Liver (tissue), 9 donors: ENCODE data around the gene FLNC. TPM values are rescaled to one million over a fixed set of nuclear protein-coding genes. Genes with fewer than 3 reads are reported as not detected.

Experiments
- DNase-seq: peaks from one replicate; pipeline ENCODE4 v3.0.0-alpha.2; 2017; ENCODE audit warnings: low spot score
- H3K27ac ChIP-seq, 2 donors: one replicate each; pipeline ENCODE4 v1.7.0; 2013; ENCODE audit warnings: inconsistent platforms in 2 of 2, low read length in 2 of 2, control low read depth in 1 of 2, low read depth in 1 of 2, mild to moderate bottlenecking in 1 of 2
- H3K27me3 ChIP-seq, 4 donors: one replicate each; pipeline versions ENCODE4 v1.6.1 to v1.7.0; 2013; ENCODE audit warnings: low read length in 3 of 4, inconsistent platforms in 1 of 4, mild to moderate bottlenecking in 1 of 4, moderate library complexity in 1 of 4; ENCODE audit not compliant: control insufficient read depth in 4 of 4, insufficient read depth in 4 of 4
- H3K36me3 ChIP-seq, 4 donors: one replicate each; pipeline versions ENCODE4 v1.6.1 to v1.7.0; 2013; ENCODE audit warnings: low read length in 3 of 4, mild to moderate bottlenecking in 3 of 4, low read depth in 1 of 4, moderate library complexity in 1 of 4; ENCODE audit not compliant: control insufficient read depth in 4 of 4, insufficient read depth in 3 of 4
- H3K4me1 ChIP-seq, 4 donors: one replicate each; pipeline versions ENCODE4 v1.6.1 to v1.7.0; 2013; ENCODE audit warnings: low read length in 3 of 4, mild to moderate bottlenecking in 3 of 4, moderate library complexity in 1 of 4; ENCODE audit not compliant: control insufficient read depth in 4 of 4, insufficient read depth in 4 of 4
- H3K4me3 ChIP-seq, 3 donors: one replicate each; pipeline versions ENCODE4 v1.6.1 to v1.7.0; 2013; ENCODE audit warnings: low read length in 3 of 3, control low read depth in 1 of 3, low read depth in 1 of 3, mild to moderate bottlenecking in 1 of 3
- H3K9ac ChIP-seq, 2 donors: one replicate each; pipeline ENCODE4 v1.7.0; 2013; ENCODE audit warnings: low read length in 2 of 2, mild to moderate bottlenecking in 2 of 2, moderate library complexity in 2 of 2, control low read depth in 1 of 2, low read depth in 1 of 2
- H3K9me3 ChIP-seq, 4 donors: one replicate each; pipeline versions ENCODE4 v1.6.1 to v1.7.0; 2013; ENCODE audit warnings: low read length in 3 of 4; ENCODE audit not compliant: control insufficient read depth in 4 of 4
- EGR1 ChIP-seq, 2 donors: IDR thresholded peaks; 2 replicates each; pipeline ENCODE4 v1.6.1; 2016 to 2018; ENCODE audit warnings: antibody characterized with exemption in 2 of 2, low read depth in 2 of 2
- FOXA1 ChIP-seq: IDR thresholded peaks from 2 replicates; pipeline ENCODE4 v1.6.1; 2016; ENCODE audit warnings: antibody characterized with exemption
- FOXA2 ChIP-seq: IDR thresholded peaks from 2 replicates; pipeline ENCODE4 v1.6.1; 2016; ENCODE audit warnings: antibody characterized with exemption
- GABPA ChIP-seq, 2 donors: IDR thresholded peaks in 1 of 2; conservative IDR thresholded peaks in 1 of 2; 2 replicates each; pipeline ENCODE4 v1.6.1; 2016; ENCODE audit warnings: antibody characterized with exemption in 2 of 2, mild to moderate bottlenecking in 1 of 2, moderate library complexity in 1 of 2
- HNF4A ChIP-seq, 2 donors: conservative IDR thresholded peaks; 2 replicates each; pipeline ENCODE4 v1.6.1; 2016; ENCODE audit warnings: antibody characterized with exemption in 2 of 2, mild to moderate bottlenecking in 2 of 2
- HNF4G ChIP-seq: IDR thresholded peaks from 2 replicates; pipeline ENCODE4 v1.6.1; 2016; ENCODE audit warnings: antibody characterized with exemption
- JUND ChIP-seq, 2 donors: IDR thresholded peaks; 2 replicates each; pipeline ENCODE4 v1.6.1; 2016; ENCODE audit warnings: antibody characterized with exemption in 2 of 2
- NR2F2 ChIP-seq: IDR thresholded peaks from 2 replicates; pipeline ENCODE4 v1.6.1; 2016; ENCODE audit warnings: antibody characterized with exemption
- RAD21 ChIP-seq, 2 donors: IDR thresholded peaks; 2 replicates each; pipeline ENCODE4 v1.6.1; 2016; ENCODE audit warnings: antibody characterized with exemption in 2 of 2, mild to moderate bottlenecking in 2 of 2
- RXRA ChIP-seq, 2 donors: IDR thresholded peaks; 2 replicates each; pipeline ENCODE4 v1.6.1; 2017 to 2018; ENCODE audit warnings: antibody characterized with exemption in 2 of 2, mild to moderate bottlenecking in 1 of 2
- SP1 ChIP-seq: IDR thresholded peaks from 2 replicates; pipeline ENCODE4 v1.6.1; 2018; ENCODE audit warnings: antibody characterized with exemption, mild to moderate bottlenecking
- TAF1 ChIP-seq: conservative IDR thresholded peaks from 2 replicates; pipeline ENCODE4 v1.6.1; 2016; ENCODE audit warnings: antibody characterized with exemption, mild to moderate bottlenecking
- YY1 ChIP-seq: IDR thresholded peaks from 2 replicates; pipeline ENCODE4 v1.6.1; 2016; ENCODE audit warnings: antibody characterized with exemption, mild to moderate bottlenecking
- WGBS: extraction: QIAGEN DNeasy Blood & Tissue Kit; methylation state at CpG from one replicate; pipeline ENCODE4 v1.1.7; 2013; 5-methylcytosine and 5-hydroxymethylcytosine counted together
- polyA plus RNA-seq, 2 donors: library from polyadenylated mRNA; stranded (reverse) in 1 of 2; unstranded in 1 of 2; fragments of 200-250 nt in 1 of 2; fragments of >200 nt in 1 of 2; fragmentation: Nextera tagmentation in 1 of 2; extraction: Ambion mirVana in 1 of 2; gene quantifications; one replicate each; pipeline versions ENCODE4 v1.2.1 to v1.2.3, GENCODE V29; 2013 to 2015
- total RNA-seq, 2 donors: library from RNA; depleted of rRNA; stranded (reverse); fragments of >200 nt; gene quantifications; one replicate each; pipeline ENCODE4 v1.2.3, GENCODE V29; 2014
- TF ChIP-seq, protein P1 (sequence below): IDR thresholded peaks from 2 replicates; pipeline ENCODE4 v1.6.1; 2016; ENCODE audit warnings: antibody characterized with exemption, mild to moderate bottlenecking
- TF ChIP-seq, protein P2 (sequence below): IDR thresholded peaks from 2 replicates; pipeline ENCODE4 v1.6.1; 2016; ENCODE audit warnings: antibody characterized with exemption
- TF ChIP-seq, protein P3 (sequence below): IDR thresholded peaks from 2 replicates; pipeline ENCODE4 v1.6.1; 2016; ENCODE audit warnings: antibody characterized with exemption
- TF ChIP-seq, protein P4 (sequence below): IDR thresholded peaks from 2 replicates; pipeline ENCODE4 v1.6.1; 2016; ENCODE audit warnings: antibody characterized with exemption
- TF ChIP-seq, protein P5 (sequence below): fragments of 150-350 bp; IDR thresholded peaks from 2 replicates; pipeline ENCODE4 v1.5.1; 2017; ENCODE audit warnings: improper control_type of control experiment, low read depth, low read length; ENCODE audit not compliant: missing input control
- donor health status: healthy.
- donor health status: healthy.
- donor health status: healthy.
- donor health status: healthy.
- donor health status: healthy.

The FLNC gene
- total and polyA plus RNA-seq, 4 donors = 0.03 to 2.3 (median 0.53) TPM

DNA sequence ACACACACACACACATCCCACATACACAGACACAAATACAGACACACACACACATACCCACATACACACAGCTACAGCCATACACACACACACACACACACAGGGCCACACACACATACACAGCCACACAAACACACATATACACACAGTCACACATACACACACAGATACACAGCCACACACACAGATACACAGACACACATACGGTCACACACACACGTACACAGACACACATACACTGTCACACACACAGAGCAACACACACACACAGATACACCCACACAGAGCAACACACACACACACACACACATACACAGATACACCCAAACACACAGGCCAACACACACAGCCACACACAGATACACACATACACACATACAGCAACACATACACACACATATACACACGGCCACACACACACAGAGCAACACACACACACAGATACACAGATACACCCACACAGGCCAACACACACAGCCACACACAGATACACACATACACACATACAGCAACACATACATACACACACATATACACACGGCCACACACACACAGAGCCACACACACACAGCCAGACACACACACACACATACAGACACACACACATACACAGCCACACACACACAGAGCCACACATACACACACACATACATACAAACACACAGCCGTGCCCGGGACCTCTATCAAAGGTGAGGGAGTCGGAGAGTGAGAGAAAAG, 58.0 kb downstream of the FLNC start:
- Histone ChIP-seq H3K27me3 (no peaks in the 10 kb centered on the region), H3K36me3 (no peaks in the 10 kb centered on the region), H3K9me3 (no peaks in the 10 kb centered on the region), H3K27ac (no peak overlapping the region), H3K9ac (no peak overlapping the region), H3K4me3 (no peak overlapping the region), H3K4me1 (peaks cover 0 to 3% (median 1%) of the 10 kb centered on the region in 4 donors)
- 92% methylated on average over 7 of the region's 7 CpGs for WGBS
- no peak for DNase-seq
- TF ChIP-seq, protein P1, sequence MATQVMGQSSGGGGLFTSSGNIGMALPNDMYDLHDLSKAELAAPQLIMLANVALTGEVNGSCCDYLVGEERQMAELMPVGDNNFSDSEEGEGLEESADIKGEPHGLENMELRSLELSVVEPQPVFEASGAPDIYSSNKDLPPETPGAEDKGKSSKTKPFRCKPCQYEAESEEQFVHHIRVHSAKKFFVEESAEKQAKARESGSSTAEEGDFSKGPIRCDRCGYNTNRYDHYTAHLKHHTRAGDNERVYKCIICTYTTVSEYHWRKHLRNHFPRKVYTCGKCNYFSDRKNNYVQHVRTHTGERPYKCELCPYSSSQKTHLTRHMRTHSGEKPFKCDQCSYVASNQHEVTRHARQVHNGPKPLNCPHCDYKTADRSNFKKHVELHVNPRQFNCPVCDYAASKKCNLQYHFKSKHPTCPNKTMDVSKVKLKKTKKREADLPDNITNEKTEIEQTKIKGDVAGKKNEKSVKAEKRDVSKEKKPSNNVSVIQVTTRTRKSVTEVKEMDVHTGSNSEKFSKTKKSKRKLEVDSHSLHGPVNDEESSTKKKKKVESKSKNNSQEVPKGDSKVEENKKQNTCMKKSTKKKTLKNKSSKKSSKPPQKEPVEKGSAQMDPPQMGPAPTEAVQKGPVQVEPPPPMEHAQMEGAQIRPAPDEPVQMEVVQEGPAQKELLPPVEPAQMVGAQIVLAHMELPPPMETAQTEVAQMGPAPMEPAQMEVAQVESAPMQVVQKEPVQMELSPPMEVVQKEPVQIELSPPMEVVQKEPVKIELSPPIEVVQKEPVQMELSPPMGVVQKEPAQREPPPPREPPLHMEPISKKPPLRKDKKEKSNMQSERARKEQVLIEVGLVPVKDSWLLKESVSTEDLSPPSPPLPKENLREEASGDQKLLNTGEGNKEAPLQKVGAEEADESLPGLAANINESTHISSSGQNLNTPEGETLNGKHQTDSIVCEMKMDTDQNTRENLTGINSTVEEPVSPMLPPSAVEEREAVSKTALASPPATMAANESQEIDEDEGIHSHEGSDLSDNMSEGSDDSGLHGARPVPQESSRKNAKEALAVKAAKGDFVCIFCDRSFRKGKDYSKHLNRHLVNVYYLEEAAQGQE = no peak
- TF ChIP-seq, protein P2, sequence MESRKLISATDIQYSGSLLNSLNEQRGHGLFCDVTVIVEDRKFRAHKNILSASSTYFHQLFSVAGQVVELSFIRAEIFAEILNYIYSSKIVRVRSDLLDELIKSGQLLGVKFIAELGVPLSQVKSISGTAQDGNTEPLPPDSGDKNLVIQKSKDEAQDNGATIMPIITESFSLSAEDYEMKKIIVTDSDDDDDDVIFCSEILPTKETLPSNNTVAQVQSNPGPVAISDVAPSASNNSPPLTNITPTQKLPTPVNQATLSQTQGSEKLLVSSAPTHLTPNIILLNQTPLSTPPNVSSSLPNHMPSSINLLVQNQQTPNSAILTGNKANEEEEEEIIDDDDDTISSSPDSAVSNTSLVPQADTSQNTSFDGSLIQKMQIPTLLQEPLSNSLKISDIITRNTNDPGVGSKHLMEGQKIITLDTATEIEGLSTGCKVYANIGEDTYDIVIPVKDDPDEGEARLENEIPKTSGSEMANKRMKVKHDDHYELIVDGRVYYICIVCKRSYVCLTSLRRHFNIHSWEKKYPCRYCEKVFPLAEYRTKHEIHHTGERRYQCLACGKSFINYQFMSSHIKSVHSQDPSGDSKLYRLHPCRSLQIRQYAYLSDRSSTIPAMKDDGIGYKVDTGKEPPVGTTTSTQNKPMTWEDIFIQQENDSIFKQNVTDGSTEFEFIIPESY = no peak
- no peak for TF ChIP-seq YY1
- TF ChIP-seq, protein P3, sequence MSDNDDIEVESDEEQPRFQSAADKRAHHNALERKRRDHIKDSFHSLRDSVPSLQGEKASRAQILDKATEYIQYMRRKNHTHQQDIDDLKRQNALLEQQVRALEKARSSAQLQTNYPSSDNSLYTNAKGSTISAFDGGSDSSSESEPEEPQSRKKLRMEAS = no peak
- TF ChIP-seq JUND (IDR thresholded peaks at IDR 0.05) = no peak
- no peak for TF ChIP-seq FOXA1
- TF ChIP-seq HNF4A (conservative IDR thresholded peaks at IDR 0.05) = no peak
- TF ChIP-seq RXRA (IDR thresholded peaks at IDR 0.05) = no peak
- TF ChIP-seq GABPA (IDR thresholded peaks at IDR 0.05 in 1 of 2, conservative IDR thresholded peaks at IDR 0.05 in 1 of 2) = no peak

DNA sequence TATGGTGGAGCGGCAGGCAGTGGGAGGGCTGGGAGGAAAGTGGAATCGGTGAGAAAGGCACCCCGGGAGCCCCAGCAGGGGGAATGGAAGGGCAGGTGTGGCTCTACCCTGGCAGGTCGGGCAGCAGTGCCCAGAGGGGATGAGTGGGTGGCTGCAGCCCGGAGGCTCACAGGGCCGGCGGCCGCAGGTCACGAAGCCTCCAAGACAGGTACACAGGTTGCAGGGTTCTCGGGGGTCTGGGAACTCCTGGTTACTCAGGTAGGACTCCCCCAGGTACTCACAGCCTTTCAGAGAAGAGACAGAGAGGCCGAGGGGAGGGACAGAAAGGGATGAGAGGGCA, 58.5 kb downstream of the FLNC start:
- no peaks in the 10 kb centered on the region for H3K9me3 ChIP-seq
- no peak overlapping the region for H3K9ac ChIP-seq
- no peak overlapping the region for H3K27ac ChIP-seq
- peaks cover 0 to 3% (median 1%) of the 10 kb centered on the region in 4 donors for H3K4me1 ChIP-seq
- no peak for DNase-seq
- WGBS = 89% methylated on average over 11 of the region's 11 CpGs
- no peaks in the 10 kb centered on the region for H3K27me3 ChIP-seq
- no peaks in the 10 kb centered on the region for H3K36me3 ChIP-seq
- no peak overlapping the region for H3K4me3 ChIP-seq
- TF ChIP-seq JUND (IDR thresholded peaks at IDR 0.05) (no peak), EGR1 (IDR thresholded peaks at IDR 0.05; ENCODE audit: low read depth in 2 of 2) (no peak), HNF4A (conservative IDR thresholded peaks at IDR 0.05) (no peak), TAF1 (no peak), FOXA2 (no peak), RXRA (IDR thresholded peaks at IDR 0.05) (no peak), SP1 (no peak), GABPA (IDR thresholded peaks at IDR 0.05 in 1 of 2, conservative IDR thresholded peaks at IDR 0.05 in 1 of 2) (no peak), YY1 (no peak), HNF4G (no peak), FOXA1 (no peak), RAD21 (IDR thresholded peaks at IDR 0.05) (no peak), NR2F2 (no peak)
- TF ChIP-seq, protein P3 = no peak
- TF ChIP-seq, protein P4, sequence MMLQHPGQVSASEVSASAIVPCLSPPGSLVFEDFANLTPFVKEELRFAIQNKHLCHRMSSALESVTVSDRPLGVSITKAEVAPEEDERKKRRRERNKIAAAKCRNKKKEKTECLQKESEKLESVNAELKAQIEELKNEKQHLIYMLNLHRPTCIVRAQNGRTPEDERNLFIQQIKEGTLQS = no peak
- TF ChIP-seq, protein P5, sequence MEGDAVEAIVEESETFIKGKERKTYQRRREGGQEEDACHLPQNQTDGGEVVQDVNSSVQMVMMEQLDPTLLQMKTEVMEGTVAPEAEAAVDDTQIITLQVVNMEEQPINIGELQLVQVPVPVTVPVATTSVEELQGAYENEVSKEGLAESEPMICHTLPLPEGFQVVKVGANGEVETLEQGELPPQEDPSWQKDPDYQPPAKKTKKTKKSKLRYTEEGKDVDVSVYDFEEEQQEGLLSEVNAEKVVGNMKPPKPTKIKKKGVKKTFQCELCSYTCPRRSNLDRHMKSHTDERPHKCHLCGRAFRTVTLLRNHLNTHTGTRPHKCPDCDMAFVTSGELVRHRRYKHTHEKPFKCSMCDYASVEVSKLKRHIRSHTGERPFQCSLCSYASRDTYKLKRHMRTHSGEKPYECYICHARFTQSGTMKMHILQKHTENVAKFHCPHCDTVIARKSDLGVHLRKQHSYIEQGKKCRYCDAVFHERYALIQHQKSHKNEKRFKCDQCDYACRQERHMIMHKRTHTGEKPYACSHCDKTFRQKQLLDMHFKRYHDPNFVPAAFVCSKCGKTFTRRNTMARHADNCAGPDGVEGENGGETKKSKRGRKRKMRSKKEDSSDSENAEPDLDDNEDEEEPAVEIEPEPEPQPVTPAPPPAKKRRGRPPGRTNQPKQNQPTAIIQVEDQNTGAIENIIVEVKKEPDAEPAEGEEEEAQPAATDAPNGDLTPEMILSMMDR = no peak
- TF ChIP-seq, protein P1 = no peak
